C4-2B (cell line): Measurements from ENCODE around the gene DUSP5.

Source experiments
- H3K27ac ChIP-seq: fragments of 450-650 bp; 2 replicates; pipeline ENCODE4 v1.5.1; 2017
- CTCF ChIP-seq: fragments of 450-650 bp; conservative IDR thresholded peaks from 2 replicates; pipeline ENCODE4 v1.5.1; 2017; ENCODE audit warnings: mild to moderate bottlenecking
- ZFX ChIP-seq: fragments of 450-650 bp; IDR thresholded peaks from 2 replicates; pipeline ENCODE4 v1.6.1; 2017

DUSP5 gene

GRCh38 chr10:110474017-110474416, 23.7 kb upstream of the DUSP5 start:
- no peak overlapping the region for H3K27ac ChIP-seq
- no peak for TF ChIP-seq ZFX
- no peak for TF ChIP-seq CTCF

- no peak overlapping the region for H3K27ac ChIP-seq
- TF ChIP-seq CTCF: no peak
- TF ChIP-seq ZFX: no peak
Measured at GRCh38 chr10:110474826-110475225, 22.9 kb upstream of the DUSP5 start.

- no peak for TF ChIP-seq CTCF
- no peak for TF ChIP-seq ZFX
- H3K27ac ChIP-seq: no peak overlapping the region
Measured at GRCh38 chr10:110475722-110476515, 21.8 kb upstream of the DUSP5 start.

GRCh38 chr10:110479710-110480109, 18.0 kb upstream of the DUSP5 start:
- H3K27ac ChIP-seq: peak overlapping the region; percentile 15; the same call in 1 of the 2 replicates
- TF ChIP-seq CTCF: no peak
- no peak for TF ChIP-seq ZFX

GRCh38 chr10:110480387-110480786, 17.3 kb upstream of the DUSP5 start:
- H3K27ac ChIP-seq: no peak overlapping the region
- no peak for TF ChIP-seq CTCF
- TF ChIP-seq ZFX: no peak

- TF ChIP-seq CTCF (no peak), ZFX (no peak)
- H3K27ac ChIP-seq: no peak overlapping the region
Measured at GRCh38 chr10:110481919-110482318, 15.8 kb upstream of the DUSP5 start.

- no peak for TF ChIP-seq ZFX
- no peak for TF ChIP-seq CTCF
- H3K27ac ChIP-seq: 0 out of 2 replicates have a peak overlapping the region, but pooled peaks have one; percentile 13
Measured at GRCh38 chr10:110483633-110484032, 14.1 kb upstream of the DUSP5 start.
